ENCODE results near the gene QSOX2. TPM values are rescaled to one million over a fixed set of nuclear protein-coding genes. Genes with fewer than 3 reads are reported as not detected.

The QSOX2 gene
- total RNA-seq, 2 experiments from 2014 or later, result 14.4 TPM

- ChIA-PET POLR2A (no interaction called here), CTCF (no interaction called here)
- Mint-ChIP-seq H3K9me3 (no peaks in the 10 kb centered on the region), H3K27me3 (peaks cover 36% of the 10 kb centered on the region), H3K4me1 (ENCODE audit: low read depth) (no peaks in the 10 kb centered on the region), H3K4me3 (no peak overlapping the region), H3K36me3 (ENCODE audit: low read depth) (no peaks in the 10 kb centered on the region), H3K27ac (no peak overlapping the region)
- Histone ChIP-seq H3K9me3 (ENCODE audit: control insufficient read depth in 1 of 2, insufficient read depth in 1 of 2, low read length in 2 of 2) (peaks cover 0 to 18% of the 10 kb centered on the region in 2 experiments), H3K4me1 (ENCODE audit: insufficient read depth, low read length) (no peaks in the 10 kb centered on the region), H3K4me3 (ENCODE audit: low read length) (no peak overlapping the region), H3K36me3 (ENCODE audit: insufficient read depth, low read length) (no peaks in the 10 kb centered on the region), H3K27ac (ENCODE audit: low read depth in 1 of 2, low read length in 2 of 2) (no peak overlapping the region), H3K27me3 (ENCODE audit: control insufficient read depth in 1 of 2, insufficient read depth in 2 of 2, low read length in 2 of 2) (peaks cover under 1 to 5% of the 10 kb centered on the region in 2 experiments)
- intact Hi-C loops (cut with DNase I, micrococcal nuclease), result no loop called here
- ATAC-seq (ENCODE audit: poor library complexity) (no peak), DNase-seq (no peak)
- TF ChIP-seq CTCF (IDR thresholded peaks at IDR 0.05), result no peak
Measured at GRCh38 chr9:136182420-136182787, 63.2 kb downstream of the QSOX2 start.

- Histone ChIP-seq H3K36me3 (ENCODE audit: insufficient read depth, low read length) (no peaks in the 10 kb centered on the region), H3K27me3 (ENCODE audit: control insufficient read depth in 1 of 2, insufficient read depth in 2 of 2, low read length in 2 of 2) (peaks cover 0 to 2% of the 10 kb centered on the region in 2 experiments), H3K9me3 (ENCODE audit: control insufficient read depth in 1 of 2, insufficient read depth in 1 of 2, low read length in 2 of 2) (peaks cover 0 to 14% of the 10 kb centered on the region in 2 experiments), H3K4me3 (ENCODE audit: low read length) (no peak overlapping the region), H3K27ac (ENCODE audit: low read depth in 1 of 2, low read length in 2 of 2) (no peak overlapping the region), H3K4me1 (ENCODE audit: insufficient read depth, low read length) (no peaks in the 10 kb centered on the region)
- POLR2A ChIA-PET, result no interaction called here
- Mint-ChIP-seq H3K27me3 (peaks cover 31% of the 10 kb centered on the region), H3K9me3 (no peaks in the 10 kb centered on the region), H3K27ac (no peak overlapping the region), H3K36me3 (ENCODE audit: low read depth) (no peaks in the 10 kb centered on the region), H3K4me1 (ENCODE audit: low read depth) (no peaks in the 10 kb centered on the region), H3K4me3 (no peak overlapping the region)
- CTCF ChIA-PET, result no interaction called here
- intact Hi-C loops (cut with DNase I, micrococcal nuclease), result no loop called here
- DNase-seq, result no peak
- TF ChIP-seq CTCF (IDR thresholded peaks at IDR 0.05), result no peak
- no peak for ATAC-seq (ENCODE audit: poor library complexity)
Measured at GRCh38 chr9:136181784-136182419, 63.7 kb downstream of the QSOX2 start.

GRCh38 chr9:136180586-136180985 is 65.0 kb downstream of the QSOX2 start:
- intact Hi-C loops (cut with DNase I, micrococcal nuclease), result no loop called here
- DNase-seq (no peak), ATAC-seq (ENCODE audit: poor library complexity) (no peak)
- TF ChIP-seq CTCF (IDR thresholded peaks at IDR 0.05), result no peak
- ChIA-PET CTCF (no interaction called here), POLR2A (no interaction called here)
- H3K4me1 Mint-ChIP-seq (ENCODE audit: low read depth), result no peaks in the 10 kb centered on the region
- H3K4me3 Mint-ChIP-seq, result no peak overlapping the region
- Histone ChIP-seq H3K9me3 (ENCODE audit: control insufficient read depth in 1 of 2, insufficient read depth in 1 of 2, low read length in 2 of 2) (peaks cover 0 to 14% of the 10 kb centered on the region in 2 experiments), H3K27ac (ENCODE audit: low read depth in 1 of 2, low read length in 2 of 2) (no peak overlapping the region), H3K4me3 (ENCODE audit: low read length) (no peak overlapping the region), H3K36me3 (ENCODE audit: insufficient read depth, low read length) (no peaks in the 10 kb centered on the region), H3K4me1 (ENCODE audit: insufficient read depth, low read length) (no peaks in the 10 kb centered on the region), H3K27me3 (ENCODE audit: control insufficient read depth in 1 of 2, insufficient read depth in 2 of 2, low read length in 2 of 2) (no peaks in the 10 kb centered on the region)
- peaks cover 26% of the 10 kb centered on the region for H3K27me3 Mint-ChIP-seq
- H3K27ac Mint-ChIP-seq, result no peak overlapping the region
- H3K9me3 Mint-ChIP-seq, result no peaks in the 10 kb centered on the region
- H3K36me3 Mint-ChIP-seq (ENCODE audit: low read depth), result no peaks in the 10 kb centered on the region
